Neural cell (in vitro differentiated cells): ENCODE data around the gene SLC18A2.

Experiments used
- CTCF ChIP-seq: fragments of 450-650 bp; IDR thresholded peaks from 2 replicates; pipeline ENCODE4 v1.5.1; 2014; ENCODE audit warnings: antibody characterized with exemption, mild to moderate bottlenecking, moderate library complexity; ENCODE audit not compliant: poor library complexity, severe bottlenecking
- POLR2AphosphoS5 ChIP-seq: IDR thresholded peaks from 2 replicates; pipeline ENCODE4 v1.6.1; 2012

- TF ChIP-seq CTCF (no peak), POLR2AphosphoS5 (no peak)
Measured at GRCh38 chr10:117318909-117319308, 78.0 kb downstream of the SLC18A2 start.
